MG63 (cell line): Measurements from ENCODE around the gene CDK5. TPM values are rescaled to one million over a fixed set of nuclear protein-coding genes. Genes with fewer than 3 reads are reported as not detected.
"Not testable (repeated sequence)": the region's sequence is repeated elsewhere in the genome, so short reads cannot be mapped to it uniquely, and the experiment has no call there.

Experiments
- DNase-seq: peaks from one replicate; pipeline ENCODE4 v3.0.0-alpha.2; 2020
- H3K27me3 ChIP-seq: fragments of 250-450 bp; sonication (Bioruptor Pico); 2 replicates; pipeline ENCODE4 v1.5.1; 2020; ENCODE audit warnings: mild to moderate bottlenecking, moderate library complexity
- H3K36me3 ChIP-seq: fragments of 250-450 bp; sonication (Bioruptor Pico); 2 replicates; pipeline ENCODE4 v1.5.1; 2020; ENCODE audit warnings: mild to moderate bottlenecking, moderate library complexity
- H3K4me3 ChIP-seq: fragments of 250-450 bp; sonication (Bioruptor Pico); 2 replicates; pipeline ENCODE4 v1.5.1; 2020; ENCODE audit warnings: mild to moderate bottlenecking, moderate library complexity
- H3K9me3 ChIP-seq: fragments of 250-450 bp; sonication (Bioruptor Pico); 2 replicates; pipeline ENCODE4 v1.5.1; 2020; ENCODE audit warnings: mild to moderate bottlenecking, moderate library complexity
- total RNA-seq: library from RNA; depleted of rRNA; stranded (reverse); fragments of >200 nt; shearing (Covaris generic); gene quantifications from 2 replicates; pipeline ENCODE4 v1.2.3, GENCODE V29; 2014; ENCODE audit warnings: low replicate concordance

The CDK5 gene
- total RNA-seq, 1 experiment from 2014 or later = 21.7 TPM

GRCh38 chr7:151051108-151051507, 6.6 kb downstream of the CDK5 start:
- no peak for DNase-seq
- no peak overlapping the region for H3K4me3 ChIP-seq
- H3K36me3 ChIP-seq = no peaks in the 10 kb centered on the region

GRCh38 chr7:151048911-151049463, 8.7 kb downstream of the CDK5 start:
- H3K36me3 ChIP-seq = no peaks in the 10 kb centered on the region
- no peak for DNase-seq
- no peaks in the 10 kb centered on the region for H3K27me3 ChIP-seq
- H3K9me3 ChIP-seq = no peaks in the 10 kb centered on the region
- no peak overlapping the region for H3K4me3 ChIP-seq

More at GRCh38 chr7:151051108-151051507, 6.6 kb downstream of the CDK5 start:
- Histone ChIP-seq H3K27me3 (no peaks in the 10 kb centered on the region), H3K9me3 (no peaks in the 10 kb centered on the region)

GRCh38 chr7:151047976-151048815, 9.5 kb downstream of the CDK5 start, which contains the start of gene ASIC3:
Gene ASIC3, plus strand, starts transcription at chr7:151048531. Its CDS starts 355 bp downstream, at chr7:151048886.
- DNase-seq = no peak
- no peaks in the 10 kb centered on the region for H3K27me3 ChIP-seq
- H3K9me3 ChIP-seq = no peaks in the 10 kb centered on the region
- no peak within 1 kb of the TSS for H3K4me3 ChIP-seq
- H3K36me3 ChIP-seq = no peaks in the 10 kb centered on the region

GRCh38 chr7:151046603-151047573, 10.8 kb downstream of the CDK5 start:
- no peak overlapping the region for H3K4me3 ChIP-seq
- DNase-seq = peak; percentile 83
- no peaks in the 10 kb centered on the region for H3K27me3 ChIP-seq

GRCh38 chr7:151045967-151046366, 11.7 kb downstream of the CDK5 start:
- Histone ChIP-seq H3K27me3 (no peaks in the 10 kb centered on the region), H3K4me3 (no peak overlapping the region), H3K9me3 (no peaks in the 10 kb centered on the region), H3K36me3 (no peaks in the 10 kb centered on the region)
- DNase-seq = no peak

More at GRCh38 chr7:151046603-151047573, 10.8 kb downstream of the CDK5 start:
- H3K36me3 ChIP-seq = no peaks in the 10 kb centered on the region
- H3K9me3 ChIP-seq = no peaks in the 10 kb centered on the region

GRCh38 chr7:151045262-151045661, 12.4 kb downstream of the CDK5 start:
- no peak for DNase-seq
- no peaks in the 10 kb centered on the region for H3K36me3 ChIP-seq

GRCh38 chr7:151043959-151044358, 13.7 kb downstream of the CDK5 start:
- Histone ChIP-seq H3K27me3 (no peaks in the 10 kb centered on the region), H3K36me3 (no peaks in the 10 kb centered on the region), H3K4me3 (no peak overlapping the region), H3K9me3 (no peaks in the 10 kb centered on the region)
- DNase-seq = no peak

More at GRCh38 chr7:151045262-151045661, 12.4 kb downstream of the CDK5 start:
- Histone ChIP-seq H3K4me3 (no peak overlapping the region), H3K9me3 (no peaks in the 10 kb centered on the region), H3K27me3 (no peaks in the 10 kb centered on the region)

GRCh38 chr7:151043449-151043848, 14.2 kb downstream of the CDK5 start:
- H3K27me3 ChIP-seq, H3K36me3 ChIP-seq, H3K4me3 ChIP-seq, DNase-seq, H3K9me3 ChIP-seq: not testable (repeated sequence)

- Histone ChIP-seq H3K36me3 (no peaks in the 10 kb centered on the region), H3K4me3 (no peak overlapping the region)
- no peak for DNase-seq
Observed at GRCh38 chr7:151040616-151041375, 16.9 kb downstream of the CDK5 start.

GRCh38 chr7:151039850-151040548, 17.7 kb downstream of the CDK5 start:
- H3K9me3 ChIP-seq = no peaks in the 10 kb centered on the region
- no peaks in the 10 kb centered on the region for H3K27me3 ChIP-seq
- no peak for DNase-seq
- H3K36me3 ChIP-seq = no peaks in the 10 kb centered on the region
- no peak overlapping the region for H3K4me3 ChIP-seq

More at GRCh38 chr7:151040616-151041375, 16.9 kb downstream of the CDK5 start:
- no peaks in the 10 kb centered on the region for H3K27me3 ChIP-seq
- no peaks in the 10 kb centered on the region for H3K9me3 ChIP-seq

GRCh38 chr7:151038951-151039849, 18.5 kb downstream of the CDK5 start:
- no peak overlapping the region for H3K4me3 ChIP-seq

GRCh38 chr7:151035902-151036301, 21.8 kb downstream of the CDK5 start:
- Histone ChIP-seq H3K4me3 (no peak overlapping the region), H3K27me3 (no peaks in the 10 kb centered on the region), H3K9me3 (no peaks in the 10 kb centered on the region), H3K36me3 (peaks cover 2% of the 10 kb centered on the region)
- DNase-seq = no peak

More at GRCh38 chr7:151038951-151039849, 18.5 kb downstream of the CDK5 start:
- Histone ChIP-seq H3K27me3 (no peaks in the 10 kb centered on the region), H3K9me3 (no peaks in the 10 kb centered on the region), H3K36me3 (no peaks in the 10 kb centered on the region; the same call in 1 of the 2 replicates)
- DNase-seq = peak; percentile 83

- Histone ChIP-seq H3K4me3 (no peak overlapping the region), H3K27me3 (no peaks in the 10 kb centered on the region), H3K9me3 (no peaks in the 10 kb centered on the region), H3K36me3 (peaks cover 2% of the 10 kb centered on the region)
- no peak for DNase-seq
Observed at GRCh38 chr7:151035026-151035717, 22.5 kb downstream of the CDK5 start.

- no peak for DNase-seq
- no peaks in the 10 kb centered on the region for H3K27me3 ChIP-seq
- peaks cover 2% of the 10 kb centered on the region for H3K36me3 ChIP-seq
- no peak overlapping the region for H3K4me3 ChIP-seq
- no peaks in the 10 kb centered on the region for H3K9me3 ChIP-seq
Observed at GRCh38 chr7:151034312-151035025, 23.2 kb downstream of the CDK5 start.
